ENCODE data around the gene USP46. TPM values are rescaled to one million over a fixed set of nuclear protein-coding genes. Genes with fewer than 3 reads are reported as not detected.

Gene USP46
- total and polyA plus RNA-seq, 4 donors, result 4.8 to 24.1 (median 14.5) TPM

GRCh38 chr4:52685316-52685715 lies 26.2 kb upstream of the USP46 start:
- 96 to 97% methylated on average over 6 of the region's 6 CpGs for WGBS, 2 donors
- Histone ChIP-seq H3K4me3 (ENCODE audit: low read length in 2 of 2) (no peak overlapping the region), H3K27ac (ENCODE audit: low read depth in 1 of 2, low read length in 2 of 2) (no peak overlapping the region), H3K36me3 (ENCODE audit: control insufficient read depth in 1 of 2, insufficient read depth in 2 of 2, low read length in 1 of 2) (no peaks in the 10 kb centered on the region), H3K27me3 (ENCODE audit: control insufficient read depth in 1 of 2, insufficient read depth in 2 of 2, low read length in 1 of 2) (no peaks in the 10 kb centered on the region), H3K9me3 (ENCODE audit: control insufficient read depth, low read length) (no peaks in the 10 kb centered on the region), H3K4me1 (ENCODE audit: control insufficient read depth in 1 of 2, insufficient read depth in 2 of 2, low read length in 2 of 2) (no peaks in the 10 kb centered on the region)
- ATAC-seq (ENCODE audit: low FRiP score) (no peak), DNase-seq (no peak)
- intact Hi-C loops (cut with DNase I), result no loop called here

GRCh38 chr4:52684896-52685295 lies 25.8 kb upstream of the USP46 start:
- no peaks in the 10 kb centered on the region for H3K27me3 ChIP-seq (ENCODE audit: control insufficient read depth in 1 of 2, insufficient read depth in 2 of 2, low read length in 1 of 2)
- no peak overlapping the region for H3K4me3 ChIP-seq (ENCODE audit: low read length in 2 of 2)
- 91 to 98% methylated on average over 1 of the region's 1 CpG for WGBS, 2 donors
- intact Hi-C loops (cut with DNase I), result no loop called here
- H3K27ac ChIP-seq (ENCODE audit: low read depth in 1 of 2, low read length in 2 of 2), result no peak overlapping the region
- no peak for DNase-seq
- H3K36me3 ChIP-seq (ENCODE audit: control insufficient read depth in 1 of 2, insufficient read depth in 2 of 2, low read length in 1 of 2), result no peaks in the 10 kb centered on the region
- H3K4me1 ChIP-seq (ENCODE audit: control insufficient read depth in 1 of 2, insufficient read depth in 2 of 2, low read length in 2 of 2), result no peaks in the 10 kb centered on the region
- no peak for ATAC-seq (ENCODE audit: low FRiP score)
- H3K9me3 ChIP-seq (ENCODE audit: control insufficient read depth, low read length), result no peaks in the 10 kb centered on the region

GRCh38 chr4:52680381-52680780 lies 21.3 kb upstream of the USP46 start:
- DNase-seq, result no peak
- H3K4me1 ChIP-seq (ENCODE audit: control insufficient read depth in 1 of 2, insufficient read depth in 2 of 2, low read length in 2 of 2), result no peaks in the 10 kb centered on the region
- 59 to 62% methylated on average over 2 of the region's 2 CpGs for WGBS, 2 donors
- no peaks in the 10 kb centered on the region for H3K36me3 ChIP-seq (ENCODE audit: control insufficient read depth in 1 of 2, insufficient read depth in 2 of 2, low read length in 1 of 2)
- intact Hi-C loops (cut with DNase I), result no loop called here
- H3K27ac ChIP-seq (ENCODE audit: low read depth in 1 of 2, low read length in 2 of 2), result no peak overlapping the region
- no peak overlapping the region for H3K4me3 ChIP-seq (ENCODE audit: low read length in 2 of 2)
- no peak for ATAC-seq (ENCODE audit: low FRiP score)
- no peaks in the 10 kb centered on the region for H3K9me3 ChIP-seq (ENCODE audit: control insufficient read depth, low read length)
- no peaks in the 10 kb centered on the region for H3K27me3 ChIP-seq (ENCODE audit: control insufficient read depth in 1 of 2, insufficient read depth in 2 of 2, low read length in 1 of 2)

DNA sequence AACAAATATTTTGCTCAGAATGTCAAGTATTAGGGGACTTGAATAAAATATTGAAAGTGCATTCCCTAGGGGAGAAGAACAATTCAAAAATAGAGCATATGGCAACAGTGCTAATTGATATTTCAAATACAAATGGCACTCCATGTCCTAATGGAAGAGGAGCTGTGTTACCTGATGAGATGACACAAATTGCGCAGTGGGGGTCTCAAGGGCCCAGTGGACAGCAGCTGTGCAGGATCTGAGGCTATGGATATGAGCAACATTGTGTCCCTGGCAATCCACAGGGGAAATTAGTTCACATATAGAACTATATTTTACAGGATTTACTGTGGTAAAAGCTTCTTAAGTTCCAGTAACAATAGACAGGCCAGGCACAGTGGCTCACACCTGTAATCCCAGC lies 17.4 kb upstream of the USP46 start:
- intact Hi-C loops (cut with DNase I), result no loop called here
- Histone ChIP-seq H3K27me3 (ENCODE audit: control insufficient read depth in 1 of 2, insufficient read depth in 2 of 2, low read length in 1 of 2) (no peaks in the 10 kb centered on the region), H3K27ac (ENCODE audit: low read depth in 1 of 2, low read length in 2 of 2) (no peak overlapping the region), H3K9me3 (ENCODE audit: control insufficient read depth, low read length) (no peaks in the 10 kb centered on the region), H3K4me3 (ENCODE audit: low read length in 2 of 2) (no peak overlapping the region), H3K36me3 (ENCODE audit: control insufficient read depth in 1 of 2, insufficient read depth in 2 of 2, low read length in 1 of 2) (no peaks in the 10 kb centered on the region), H3K4me1 (ENCODE audit: control insufficient read depth in 1 of 2, insufficient read depth in 2 of 2, low read length in 2 of 2) (no peaks in the 10 kb centered on the region)
- DNase-seq (no peak), ATAC-seq (ENCODE audit: low FRiP score) (no peak)
- 96% methylated on average over 1 of the region's 1 CpG for WGBS, 2 donors

GRCh38 chr4:52675111-52675510 lies 16.0 kb upstream of the USP46 start:
- 90 to 92% methylated on average over 3 of the region's 3 CpGs for WGBS, 2 donors
- no peak overlapping the region for H3K4me3 ChIP-seq (ENCODE audit: low read length in 2 of 2)
- H3K36me3 ChIP-seq (ENCODE audit: control insufficient read depth in 1 of 2, insufficient read depth in 2 of 2, low read length in 1 of 2), result no peaks in the 10 kb centered on the region
- no peak for ATAC-seq (ENCODE audit: low FRiP score)
- intact Hi-C loops (cut with DNase I), result no loop called here
- no peak overlapping the region for H3K27ac ChIP-seq (ENCODE audit: low read depth in 1 of 2, low read length in 2 of 2)
- no peaks in the 10 kb centered on the region for H3K4me1 ChIP-seq (ENCODE audit: control insufficient read depth in 1 of 2, insufficient read depth in 2 of 2, low read length in 2 of 2)
- H3K9me3 ChIP-seq (ENCODE audit: control insufficient read depth, low read length), result no peaks in the 10 kb centered on the region
- no peaks in the 10 kb centered on the region for H3K27me3 ChIP-seq (ENCODE audit: control insufficient read depth in 1 of 2, insufficient read depth in 2 of 2, low read length in 1 of 2)
- no peak for DNase-seq

GRCh38 chr4:52670739-52671138 lies 11.6 kb upstream of the USP46 start:
- Histone ChIP-seq H3K4me3 (ENCODE audit: low read length in 2 of 2) (no peak overlapping the region), H3K27ac (ENCODE audit: low read depth in 1 of 2, low read length in 2 of 2) (no peak overlapping the region), H3K36me3 (ENCODE audit: control insufficient read depth in 1 of 2, insufficient read depth in 2 of 2, low read length in 1 of 2) (no peaks in the 10 kb centered on the region), H3K4me1 (ENCODE audit: control insufficient read depth in 1 of 2, insufficient read depth in 2 of 2, low read length in 2 of 2) (no peaks in the 10 kb centered on the region), H3K9me3 (ENCODE audit: control insufficient read depth, low read length) (no peaks in the 10 kb centered on the region), H3K27me3 (ENCODE audit: control insufficient read depth in 1 of 2, insufficient read depth in 2 of 2, low read length in 1 of 2) (no peaks in the 10 kb centered on the region)
- 10 to 16% methylated on average over 2 of the region's 2 CpGs for WGBS, 2 donors
- ATAC-seq (ENCODE audit: low FRiP score), result no peak
- intact Hi-C loops (cut with DNase I), result no loop called here
- no peak for DNase-seq

DNA sequence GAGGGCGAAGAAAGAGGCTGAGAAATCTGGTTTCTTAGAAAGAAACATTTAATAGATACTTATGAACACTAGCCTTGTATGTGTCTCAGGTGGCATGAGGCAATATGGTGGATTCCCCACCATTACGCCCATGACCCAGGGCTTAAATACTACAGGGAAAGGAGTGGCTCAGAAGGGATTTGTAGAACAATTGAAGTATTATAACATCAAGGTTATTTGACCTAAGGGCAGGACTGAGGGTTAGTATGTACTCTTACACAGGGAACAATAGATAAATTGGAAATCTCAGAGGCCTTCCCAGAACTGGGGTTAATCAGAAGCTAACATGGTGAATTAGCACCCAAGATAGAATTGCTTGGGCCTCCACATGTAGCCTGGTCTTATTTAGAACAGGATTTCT lies 11.0 kb upstream of the USP46 start:
- Histone ChIP-seq H3K9me3 (ENCODE audit: control insufficient read depth, low read length) (no peaks in the 10 kb centered on the region), H3K27ac (ENCODE audit: low read depth in 1 of 2, low read length in 2 of 2) (no peak overlapping the region), H3K4me1 (ENCODE audit: control insufficient read depth in 1 of 2, insufficient read depth in 2 of 2, low read length in 2 of 2) (no peaks in the 10 kb centered on the region), H3K4me3 (ENCODE audit: low read length in 2 of 2) (no peak overlapping the region), H3K36me3 (ENCODE audit: control insufficient read depth in 1 of 2, insufficient read depth in 2 of 2, low read length in 1 of 2) (no peaks in the 10 kb centered on the region), H3K27me3 (ENCODE audit: control insufficient read depth in 1 of 2, insufficient read depth in 2 of 2, low read length in 1 of 2) (no peaks in the 10 kb centered on the region)
- WGBS, 2 donors, result 94 to 96% methylated on average over 2 of the region's 2 CpGs
- no peak for DNase-seq
- ATAC-seq (ENCODE audit: low FRiP score), result no peak
- intact Hi-C loops (cut with DNase I), result no loop called here

DNA sequence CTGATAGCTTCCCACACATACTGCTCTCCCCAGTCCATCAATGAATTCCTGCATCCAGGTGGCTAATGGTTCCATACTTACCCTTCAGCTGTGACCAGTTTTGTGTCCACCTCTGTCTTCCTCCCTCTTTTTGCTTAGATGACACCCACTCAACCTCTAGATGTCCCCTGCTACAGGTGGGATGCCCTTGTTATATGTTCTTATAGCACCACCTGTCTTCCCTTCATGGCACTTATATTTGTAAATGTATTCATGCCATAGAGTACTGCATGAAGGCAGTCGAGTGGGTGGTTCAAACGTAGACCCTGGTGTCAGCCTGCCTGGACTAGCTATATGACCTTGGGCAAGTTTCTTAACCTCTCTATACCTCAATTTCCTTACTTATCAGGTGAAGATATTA lies 6.5 kb upstream of the USP46 start:
- no peaks in the 10 kb centered on the region for H3K27me3 ChIP-seq (ENCODE audit: control insufficient read depth in 1 of 2, insufficient read depth in 2 of 2, low read length in 1 of 2)
- no peak overlapping the region for H3K4me3 ChIP-seq (ENCODE audit: low read length in 2 of 2)
- no peaks in the 10 kb centered on the region for H3K36me3 ChIP-seq (ENCODE audit: control insufficient read depth in 1 of 2, insufficient read depth in 2 of 2, low read length in 1 of 2)
- WGBS, 2 donors, result 44 to 45% methylated on average over 2 of the region's 2 CpGs
- intact Hi-C loops (cut with DNase I), result loop anchor here (10.0 kb wide), 2 partner anchors 291 to 319 kb away; no protein-coding TSS in a partner anchor
- no peak overlapping the region for H3K27ac ChIP-seq (ENCODE audit: low read depth in 1 of 2, low read length in 2 of 2)
- no peaks in the 10 kb centered on the region for H3K4me1 ChIP-seq (ENCODE audit: control insufficient read depth in 1 of 2, insufficient read depth in 2 of 2, low read length in 2 of 2)
- no peak for DNase-seq
- ATAC-seq (ENCODE audit: low FRiP score), result no peak
- no peaks in the 10 kb centered on the region for H3K9me3 ChIP-seq (ENCODE audit: control insufficient read depth, low read length)

DNA sequence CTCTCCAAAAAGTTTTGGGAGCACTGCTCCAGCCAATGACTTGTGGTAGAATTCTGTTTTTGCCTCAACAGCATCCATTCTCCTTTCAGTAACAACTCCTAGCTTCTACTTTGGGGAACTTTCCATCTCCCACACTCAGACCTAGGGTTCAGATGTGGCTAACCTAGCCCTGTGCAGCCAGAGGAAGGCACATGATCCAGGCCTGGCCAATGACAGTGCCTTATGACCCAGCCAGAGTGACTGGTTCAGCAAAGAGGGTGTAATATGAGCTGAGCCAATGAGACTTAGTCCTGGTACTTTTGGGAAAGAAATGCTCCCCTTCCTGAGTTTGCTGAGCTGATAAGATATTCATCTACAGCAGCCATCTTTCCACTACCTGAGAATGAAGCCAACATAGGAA lies 5.4 kb upstream of the USP46 start:
- Histone ChIP-seq H3K9me3 (ENCODE audit: control insufficient read depth, low read length) (no peaks in the 10 kb centered on the region), H3K27me3 (ENCODE audit: control insufficient read depth in 1 of 2, insufficient read depth in 2 of 2, low read length in 1 of 2) (no peaks in the 10 kb centered on the region), H3K36me3 (ENCODE audit: control insufficient read depth in 1 of 2, insufficient read depth in 2 of 2, low read length in 1 of 2) (no peaks in the 10 kb centered on the region), H3K4me1 (ENCODE audit: control insufficient read depth in 1 of 2, insufficient read depth in 2 of 2, low read length in 2 of 2) (no peaks in the 10 kb centered on the region), H3K4me3 (ENCODE audit: low read length in 2 of 2) (no peak overlapping the region), H3K27ac (ENCODE audit: low read depth in 1 of 2, low read length in 2 of 2) (no peak overlapping the region)
- ATAC-seq (ENCODE audit: low FRiP score) (no peak), DNase-seq (no peak)
- intact Hi-C loops (cut with DNase I), result loop anchor here (5.0 to 10.0 kb wide), 4 partner anchors 117 to 320 kb away; no protein-coding TSS in a partner anchor
